Adipocyte (in vitro differentiated cells): ENCODE data around the gene DUSP12.

Experiments
- DNase-seq: peaks from one replicate; pipeline ENCODE4 v3.0.0-alpha.2; 2015; ENCODE audit warnings: low read depth
- H3K27me3 ChIP-seq: replicated peaks from 2 replicates; pipeline ENCODE4 v1.7.0; 2013; ENCODE audit warnings: mild to moderate bottlenecking, low read length, moderate library complexity; ENCODE audit not compliant: control insufficient read depth, insufficient read depth
- H3K36me3 ChIP-seq: 2 replicates; pipeline ENCODE4 v1.7.0; 2013; ENCODE audit warnings: low read length, mild to moderate bottlenecking, moderate library complexity; ENCODE audit not compliant: control insufficient read depth, insufficient read depth, severe bottlenecking
- H3K4me1 ChIP-seq: 2 replicates; pipeline ENCODE4 v1.7.0; 2013; ENCODE audit warnings: mild to moderate bottlenecking, low read length, moderate library complexity; ENCODE audit not compliant: control insufficient read depth, insufficient read depth
- H3K4me3 ChIP-seq: 2 replicates; pipeline ENCODE4 v1.7.0; 2013; ENCODE audit warnings: mild to moderate bottlenecking, low read length, moderate library complexity
- H3K9ac ChIP-seq: 2 replicates; pipeline ENCODE4 v1.7.0; 2013; ENCODE audit warnings: mild to moderate bottlenecking, low read length, moderate library complexity
- H3K9me3 ChIP-seq: 2 replicates; pipeline ENCODE4 v1.7.0; 2013; ENCODE audit warnings: mild to moderate bottlenecking, low read length, moderate library complexity; ENCODE audit not compliant: control insufficient read depth

The DUSP12 gene, protein sequence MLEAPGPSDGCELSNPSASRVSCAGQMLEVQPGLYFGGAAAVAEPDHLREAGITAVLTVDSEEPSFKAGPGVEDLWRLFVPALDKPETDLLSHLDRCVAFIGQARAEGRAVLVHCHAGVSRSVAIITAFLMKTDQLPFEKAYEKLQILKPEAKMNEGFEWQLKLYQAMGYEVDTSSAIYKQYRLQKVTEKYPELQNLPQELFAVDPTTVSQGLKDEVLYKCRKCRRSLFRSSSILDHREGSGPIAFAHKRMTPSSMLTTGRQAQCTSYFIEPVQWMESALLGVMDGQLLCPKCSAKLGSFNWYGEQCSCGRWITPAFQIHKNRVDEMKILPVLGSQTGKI

GRCh38 chr1:161749509-161750407, at the start of gene DUSP12:
Gene DUSP12 (plus strand): TSS chr1:161749786. CDS start chr1:161749802, 16 bp downstream.
- Histone ChIP-seq H3K4me1 (peaks cover 18% of the 10 kb centered on the region), H3K9me3 (no peaks in the 10 kb centered on the region), H3K36me3 (peaks cover 32% of the 10 kb centered on the region), H3K4me3 (peak within 1 kb of the TSS; percentile 99), H3K27me3 (no peaks in the 10 kb centered on the region), H3K9ac (peak within 1 kb of the TSS; percentile 99)
- peak; percentile 97 for DNase-seq

- Histone ChIP-seq H3K36me3 (no peaks in the 10 kb centered on the region), H3K9ac (no peak overlapping the region), H3K4me3 (no peak overlapping the region), H3K4me1 (peaks cover 18% of the 10 kb centered on the region), H3K27me3 (no peaks in the 10 kb centered on the region), H3K9me3 (no peaks in the 10 kb centered on the region)
- no peak for DNase-seq
Measured at GRCh38 chr1:161702250-161702649, 47.3 kb upstream of the DUSP12 start.

DNA sequence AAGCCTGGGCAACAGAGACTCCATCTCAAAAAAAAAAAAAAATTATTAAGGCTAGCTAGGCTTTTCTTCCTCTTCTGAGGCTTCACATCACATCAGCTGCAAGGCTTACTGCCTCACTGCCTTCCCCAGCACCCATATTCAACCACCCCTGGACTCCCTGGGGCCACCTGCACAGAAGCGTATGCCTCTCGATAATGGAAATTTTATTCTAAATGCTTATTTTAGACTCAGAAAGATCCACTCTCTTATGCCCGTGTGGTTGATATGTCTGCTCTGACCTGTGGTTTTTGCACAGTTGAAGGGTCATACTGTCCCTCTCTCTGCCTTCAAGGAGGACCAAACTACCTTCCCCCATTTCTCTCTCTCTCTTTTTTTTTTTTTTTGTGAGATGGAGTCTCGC, 44.0 kb upstream of the DUSP12 start:
- DNase-seq = no peak
- Histone ChIP-seq H3K4me3 (no peak overlapping the region), H3K9ac (no peak overlapping the region), H3K36me3 (no peaks in the 10 kb centered on the region), H3K9me3 (no peaks in the 10 kb centered on the region), H3K27me3 (no peaks in the 10 kb centered on the region), H3K4me1 (peaks cover 40% of the 10 kb centered on the region)

GRCh38 chr1:161706113-161706481, 43.5 kb upstream of the DUSP12 start:
- H3K9me3 ChIP-seq = no peaks in the 10 kb centered on the region
- H3K4me3 ChIP-seq = peak overlapping the region; percentile 12
- peak overlapping the region; percentile 28 for H3K9ac ChIP-seq
- no peaks in the 10 kb centered on the region for H3K27me3 ChIP-seq
- no peak for DNase-seq
- H3K36me3 ChIP-seq = no peaks in the 10 kb centered on the region
- H3K4me1 ChIP-seq = peaks cover 40% of the 10 kb centered on the region

GRCh38 chr1:161706482-161707347, 42.9 kb upstream of the DUSP12 start, which contains the start of gene FCRLA:
Gene FCRLA (plus strand): TSS chr1:161707229. CDS start chr1:161707265, 36 bp downstream.
- Histone ChIP-seq H3K36me3 (no peaks in the 10 kb centered on the region), H3K27me3 (no peaks in the 10 kb centered on the region), H3K4me3 (peak within 1 kb of the TSS; percentile 12), H3K9ac (peak within 1 kb of the TSS; percentile 28), H3K4me1 (peaks cover 40% of the 10 kb centered on the region), H3K9me3 (no peaks in the 10 kb centered on the region)
- DNase-seq = peak; percentile 74

GRCh38 chr1:161707503-161707902, 42.1 kb upstream of the DUSP12 start:
- no peak overlapping the region for H3K9ac ChIP-seq
- DNase-seq = no peak
- H3K27me3 ChIP-seq = no peaks in the 10 kb centered on the region
- no peak overlapping the region for H3K4me3 ChIP-seq
- H3K4me1 ChIP-seq = peaks cover 40% of the 10 kb centered on the region
- no peaks in the 10 kb centered on the region for H3K36me3 ChIP-seq
- no peaks in the 10 kb centered on the region for H3K9me3 ChIP-seq

DNA sequence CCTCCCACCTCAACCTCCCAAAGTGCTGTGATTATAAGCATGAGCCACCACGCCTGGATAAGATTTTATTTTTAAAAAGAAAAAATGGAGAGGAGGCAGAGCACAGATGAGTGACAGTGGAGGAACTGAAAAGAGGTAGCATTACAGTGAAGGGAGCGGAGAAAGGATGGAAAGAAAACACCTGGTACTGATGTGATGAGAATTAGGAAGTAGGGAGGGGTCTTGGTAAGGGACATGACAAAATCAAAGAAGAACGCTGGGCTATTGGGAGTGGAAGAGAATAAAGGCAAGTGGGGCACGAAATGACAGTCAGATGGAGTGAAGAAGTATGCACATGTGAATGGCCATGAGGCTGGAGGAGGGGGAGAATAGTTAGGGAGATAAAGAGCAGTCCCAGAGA, 40.2 kb upstream of the DUSP12 start:
- peaks cover 40% of the 10 kb centered on the region for H3K4me1 ChIP-seq
- H3K9ac ChIP-seq = no peak overlapping the region
- H3K36me3 ChIP-seq = no peaks in the 10 kb centered on the region
- DNase-seq = no peak
- H3K9me3 ChIP-seq = no peaks in the 10 kb centered on the region
- no peak overlapping the region for H3K4me3 ChIP-seq
- H3K27me3 ChIP-seq = no peaks in the 10 kb centered on the region

GRCh38 chr1:161710560-161710959, 39.0 kb upstream of the DUSP12 start:
- Histone ChIP-seq H3K4me3 (no peak overlapping the region), H3K36me3 (no peaks in the 10 kb centered on the region), H3K9me3 (no peaks in the 10 kb centered on the region), H3K9ac (no peak overlapping the region), H3K27me3 (no peaks in the 10 kb centered on the region), H3K4me1 (peaks cover 39% of the 10 kb centered on the region)
- DNase-seq = peak; percentile 11

DNA sequence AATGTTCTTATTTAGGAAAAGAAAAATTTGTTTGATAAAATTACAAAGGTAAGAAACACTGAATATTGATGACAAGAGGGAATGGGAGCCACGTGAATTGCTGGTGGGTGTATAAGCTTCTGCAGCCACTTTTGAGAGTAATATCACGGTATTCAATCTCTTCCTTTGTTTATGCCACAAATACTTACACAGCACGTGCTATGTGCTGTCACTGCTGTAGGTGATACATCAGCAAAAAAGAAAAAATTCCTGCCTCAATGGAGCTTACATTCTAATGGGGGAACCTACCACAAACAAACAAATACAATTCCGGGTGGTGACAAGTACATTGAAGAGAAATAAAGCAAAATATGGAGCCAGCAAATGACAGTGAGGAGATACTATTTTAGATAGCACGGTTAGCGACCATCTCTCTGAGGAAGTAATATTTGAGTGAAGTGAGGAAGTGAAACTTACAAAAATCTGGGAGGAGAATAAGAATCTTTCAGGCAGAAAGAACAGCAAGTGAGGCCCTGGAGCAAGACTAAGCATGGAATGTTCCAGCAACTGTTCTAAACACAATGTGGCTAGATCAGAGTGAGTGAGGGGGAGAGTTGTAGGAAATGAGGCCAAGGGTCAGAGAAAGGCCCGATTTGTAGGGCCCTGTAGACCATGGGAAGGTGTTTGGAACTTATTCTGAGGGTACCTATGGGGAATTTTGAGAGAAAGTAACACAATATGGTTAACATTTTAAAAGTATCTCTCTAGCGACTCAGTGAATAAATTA, 30.8 kb upstream of the DUSP12 start:
- no peak for DNase-seq
- no peak overlapping the region for H3K9ac ChIP-seq
- no peaks in the 10 kb centered on the region for H3K27me3 ChIP-seq
- H3K4me1 ChIP-seq = peaks cover 9% of the 10 kb centered on the region
- H3K4me3 ChIP-seq = no peak overlapping the region
- H3K9me3 ChIP-seq = no peaks in the 10 kb centered on the region
- H3K36me3 ChIP-seq = no peaks in the 10 kb centered on the region

DNA sequence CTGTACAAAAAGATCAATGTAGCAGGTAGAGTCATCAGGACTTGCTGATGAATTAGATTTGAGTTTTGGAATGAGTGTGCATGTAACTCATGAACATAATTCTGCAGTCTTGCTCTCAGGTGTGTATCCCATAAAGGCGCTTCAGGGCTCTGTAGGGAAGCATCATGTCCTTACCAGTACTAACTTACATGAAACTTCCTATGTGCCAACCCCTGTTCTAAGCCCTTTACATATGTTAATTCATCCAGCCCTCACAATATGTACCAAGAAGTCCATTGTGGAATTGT, 30.3 kb upstream of the DUSP12 start:
- H3K27me3 ChIP-seq = no peaks in the 10 kb centered on the region
- no peak for DNase-seq
- H3K4me1 ChIP-seq = peaks cover 9% of the 10 kb centered on the region
- H3K36me3 ChIP-seq = no peaks in the 10 kb centered on the region
- H3K4me3 ChIP-seq = no peak overlapping the region
- no peaks in the 10 kb centered on the region for H3K9me3 ChIP-seq
- H3K9ac ChIP-seq = no peak overlapping the region
